NCI-H2081 treated with DMSO at 0.1 percent for 48 hours (cell line): ENCODE measurements around the gene CACNA1I.

ENCODE experiments used
- DNase-seq: peaks from one replicate; lab custom pipeline; 2025; lab: John Stamatoyannopoulos, UW

CACNA1I gene

DNA sequence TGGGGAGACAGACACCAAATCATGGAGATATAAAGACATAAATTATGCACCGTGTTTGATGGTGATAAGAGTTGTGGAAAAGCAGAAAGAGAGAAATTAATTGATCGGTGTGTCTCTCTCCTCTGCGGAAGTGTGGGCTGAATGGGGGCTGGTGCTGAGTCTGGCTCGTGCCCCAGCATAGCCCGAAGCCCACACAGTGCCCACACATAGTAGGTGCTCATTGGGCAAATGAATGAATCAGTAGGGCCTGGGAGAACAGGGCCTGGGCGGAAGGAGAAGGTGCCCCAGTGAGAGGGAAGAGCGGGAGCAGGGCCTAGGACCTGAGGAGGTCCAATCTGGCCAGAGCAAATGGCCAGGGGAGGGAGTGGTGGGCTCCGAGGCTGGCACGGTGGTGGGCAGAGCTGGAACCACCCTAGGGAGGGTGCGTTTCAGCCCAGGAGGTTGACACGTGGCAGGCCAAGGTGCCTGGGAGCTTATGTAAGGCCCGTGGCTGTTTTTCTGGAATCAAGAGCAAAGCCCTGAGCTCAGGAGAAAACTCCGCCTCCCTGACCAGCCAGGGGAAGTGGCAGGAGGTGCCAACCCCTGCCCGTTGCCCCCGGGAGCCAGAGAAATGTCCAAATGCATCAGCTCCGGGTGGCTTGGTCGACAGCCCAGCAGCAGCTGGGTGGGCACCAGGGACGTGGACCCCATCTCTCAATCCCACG is 2.1 kb upstream of the CACNA1I start:
- no peak for DNase-seq

DNA sequence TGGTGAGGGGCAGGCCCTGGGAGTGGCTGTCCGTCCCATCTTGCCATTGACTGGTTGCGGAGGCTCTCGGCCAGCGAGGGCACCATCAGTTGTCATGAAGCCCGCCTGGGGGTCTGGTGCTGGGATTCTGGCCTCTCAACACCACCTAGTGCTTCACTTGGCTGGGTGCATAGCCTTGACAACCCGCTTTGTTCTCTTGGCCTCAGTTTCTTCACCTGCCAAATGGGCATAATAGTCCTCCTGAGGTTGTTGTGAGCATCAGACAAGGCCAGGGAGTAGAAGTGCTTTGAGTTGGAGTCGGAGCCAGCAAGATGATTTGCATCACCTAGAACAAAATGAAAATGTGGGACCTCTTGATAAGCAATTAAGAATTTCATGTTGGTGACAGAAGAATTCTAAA is 1.5 kb upstream of the CACNA1I start:
- DNase-seq: no peak

DNA sequence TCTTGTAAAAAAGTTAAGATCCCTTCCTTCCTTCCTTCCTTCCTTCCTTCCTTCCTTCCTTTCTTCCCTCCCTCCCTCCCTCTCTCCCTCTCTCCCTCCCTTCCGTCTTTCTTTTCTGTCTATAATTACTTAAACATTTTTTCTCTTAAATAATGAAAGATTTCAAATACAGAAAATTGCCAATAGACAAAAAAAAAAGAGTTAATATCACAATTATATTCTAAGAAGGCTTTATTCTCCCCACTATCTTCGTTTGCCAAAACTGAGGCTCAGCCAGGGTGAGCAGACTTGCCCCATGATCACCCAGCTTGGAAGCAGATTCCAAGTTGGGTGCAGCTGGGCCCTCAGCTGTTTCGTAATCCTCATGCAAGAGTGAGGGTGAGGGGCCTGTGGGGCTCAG is 327 bp upstream of the CACNA1I start:
- no peak for DNase-seq

DNA sequence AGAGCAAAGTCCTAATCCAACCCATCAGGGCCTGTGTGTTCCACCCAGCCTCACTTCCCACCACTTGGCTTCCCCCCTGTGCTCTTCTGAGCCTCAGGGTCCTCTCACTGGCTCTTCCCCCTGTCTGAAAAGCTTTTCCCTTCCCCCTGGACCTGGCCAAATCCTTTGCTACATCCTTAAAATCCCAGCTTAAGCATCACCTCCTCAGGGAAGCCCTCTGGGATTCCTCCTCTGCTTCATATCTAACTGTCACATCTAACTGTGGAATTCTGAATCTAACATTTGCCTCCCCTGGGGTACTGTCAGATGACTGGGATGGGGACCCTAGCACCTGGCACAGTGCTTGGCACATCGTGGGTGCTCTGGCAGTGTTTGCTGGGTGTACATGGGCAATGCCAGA is 985 bp downstream of the CACNA1I start:
- no peak for DNase-seq

DNA sequence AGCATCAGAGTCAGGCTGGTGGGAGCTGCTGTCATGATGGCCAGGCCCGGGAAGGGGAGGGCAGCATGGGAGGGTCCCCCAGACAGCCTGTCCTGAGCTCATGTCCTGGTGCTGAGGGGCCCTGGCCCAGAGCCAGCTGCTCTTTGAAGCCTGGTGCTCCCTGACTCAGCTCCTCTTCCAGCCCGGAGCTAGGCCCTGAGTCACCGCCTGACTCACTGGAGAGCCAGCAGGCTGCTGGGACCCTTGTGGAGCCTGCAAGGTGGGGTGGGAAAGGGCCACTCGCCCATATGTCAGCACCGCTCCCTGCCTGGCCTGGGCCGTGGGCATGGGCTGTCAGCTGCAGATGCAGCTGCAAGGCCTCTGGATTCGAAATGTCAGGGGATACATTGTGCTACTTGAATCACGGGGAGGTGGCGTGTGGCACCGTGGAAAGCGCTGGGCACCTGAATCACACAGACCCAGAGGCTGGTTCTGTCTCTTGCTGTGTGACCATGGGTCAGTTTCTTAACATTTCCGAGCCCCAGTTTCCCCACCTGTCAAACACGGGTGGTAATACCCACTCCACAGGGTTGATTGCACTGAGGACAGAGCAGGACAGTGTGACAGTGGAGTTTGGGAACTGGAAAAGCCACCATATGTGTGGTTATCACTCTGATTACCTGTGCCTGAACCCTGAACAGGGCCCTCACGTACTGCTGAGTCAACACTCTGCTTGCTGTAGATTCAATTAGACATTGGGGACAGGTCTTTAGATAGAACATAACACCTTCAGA is 4.4 kb downstream of the CACNA1I start:
- DNase-seq: no peak

DNA sequence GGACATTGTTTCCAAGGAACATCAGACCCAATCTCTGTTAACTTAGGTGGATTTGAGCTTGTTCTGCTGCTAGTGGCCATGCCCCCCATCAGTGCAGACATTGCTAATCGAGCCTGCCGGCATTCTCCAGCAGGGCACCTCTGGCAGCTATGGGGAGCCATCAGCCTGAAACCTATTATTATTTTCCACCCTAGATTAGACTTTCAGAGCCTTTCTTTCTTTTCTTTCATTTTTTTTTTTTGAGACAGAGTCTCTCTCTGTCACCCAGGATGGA is 4.9 kb downstream of the CACNA1I start:
- DNase-seq: no peak

DNA sequence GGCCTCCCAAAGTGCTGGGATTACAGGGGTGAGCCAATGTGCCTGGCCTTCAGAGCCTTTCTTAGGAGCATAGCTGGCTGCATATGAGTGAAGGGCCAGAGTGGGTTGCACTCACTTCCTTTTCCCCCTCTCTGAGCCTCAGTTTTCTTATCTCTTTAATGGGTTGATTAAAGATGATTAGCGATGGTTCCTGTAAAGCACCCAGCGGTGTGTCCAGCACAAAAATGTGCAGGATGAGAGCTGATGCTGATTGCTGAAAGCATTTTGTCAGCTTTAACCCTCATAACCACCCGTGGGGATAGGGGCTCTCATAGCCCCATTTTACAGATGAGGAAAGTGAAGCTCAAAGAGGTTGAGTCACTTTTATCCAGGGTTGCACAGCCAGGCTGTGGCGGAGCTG is 5.5 kb downstream of the CACNA1I start:
- no peak for DNase-seq

DNA sequence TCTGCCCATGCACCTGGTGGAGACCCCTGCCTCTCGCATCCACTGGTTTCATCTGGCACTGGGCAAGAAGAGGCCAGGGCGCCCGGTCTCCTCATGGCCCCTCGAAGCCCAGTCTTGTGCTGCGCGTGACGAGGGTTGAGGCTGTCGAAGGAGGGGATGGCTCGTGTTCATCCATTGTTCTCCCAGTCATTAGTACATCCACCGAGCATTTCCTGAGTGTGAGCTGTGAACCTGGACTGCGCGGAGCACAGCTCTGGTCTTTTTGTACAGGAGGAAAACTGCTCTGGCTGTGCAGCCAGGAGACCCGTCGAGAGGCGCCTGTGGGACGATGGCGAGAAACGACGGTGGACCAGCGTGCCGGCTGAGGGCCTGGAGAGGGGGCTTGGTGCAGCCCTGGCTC is 6.8 kb downstream of the CACNA1I start:
- no peak for DNase-seq

DNA sequence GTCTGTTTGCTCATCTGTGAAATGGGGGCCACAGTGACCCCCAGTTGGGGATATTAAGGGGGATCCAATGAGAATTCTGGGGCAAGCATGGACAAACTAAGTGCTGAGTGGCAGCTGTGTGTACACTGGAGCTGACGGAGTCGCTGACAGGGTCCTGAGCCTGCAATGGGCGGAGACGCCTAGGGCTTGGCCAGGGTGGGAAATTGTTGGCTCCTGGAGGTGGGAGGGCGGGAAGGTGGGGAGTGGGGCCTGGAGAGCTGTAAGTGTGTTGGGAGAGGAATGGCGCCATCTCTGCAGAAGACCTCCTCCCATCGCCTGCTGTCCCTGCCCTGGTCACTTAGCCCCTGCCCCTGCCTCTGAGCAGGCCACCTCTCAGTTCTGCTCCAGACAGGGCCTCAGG is 7.3 kb downstream of the CACNA1I start:
- DNase-seq: no peak

DNA sequence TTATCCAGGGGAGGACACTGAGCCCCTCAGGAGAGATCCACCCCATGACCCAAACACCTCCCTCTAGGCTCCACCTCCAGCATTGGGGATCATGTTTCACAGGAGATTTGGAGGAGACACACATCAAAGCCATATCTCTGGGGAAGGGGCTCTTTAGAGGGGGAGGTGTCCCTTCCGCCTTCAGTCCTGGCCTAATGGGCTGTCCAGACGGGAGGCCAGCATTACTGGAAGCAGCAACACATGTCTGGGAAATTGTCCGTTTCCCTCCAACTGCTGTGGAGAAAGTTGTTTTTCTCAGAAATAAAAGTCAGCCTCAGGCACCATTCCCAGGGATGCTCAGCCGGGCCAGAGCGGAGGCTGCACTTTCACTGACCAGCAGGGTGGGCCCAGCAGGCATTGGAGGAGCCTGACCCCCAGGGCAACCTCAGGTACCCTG is 9.5 kb downstream of the CACNA1I start:
- DNase-seq: no peak

DNA sequence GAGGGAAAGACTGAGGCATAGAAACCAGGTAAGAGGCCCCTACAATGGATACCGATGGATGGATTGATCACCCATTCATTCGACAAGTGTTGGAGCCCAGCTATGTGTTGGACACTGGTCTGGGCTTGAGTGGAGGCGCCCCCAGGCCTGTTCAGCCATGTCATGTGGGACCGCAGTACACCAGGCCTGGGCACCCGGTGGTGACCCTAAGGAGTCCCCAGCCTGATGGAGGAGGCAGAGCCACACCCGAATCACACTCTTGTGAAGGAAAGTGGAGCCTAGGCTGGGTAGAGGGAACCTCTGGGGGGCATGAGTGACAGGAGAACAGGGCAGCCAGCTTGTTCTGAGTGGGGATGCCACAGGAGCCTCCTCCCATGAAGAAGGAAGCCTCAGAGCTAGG is 10.2 kb downstream of the CACNA1I start:
- DNase-seq: no peak

DNA sequence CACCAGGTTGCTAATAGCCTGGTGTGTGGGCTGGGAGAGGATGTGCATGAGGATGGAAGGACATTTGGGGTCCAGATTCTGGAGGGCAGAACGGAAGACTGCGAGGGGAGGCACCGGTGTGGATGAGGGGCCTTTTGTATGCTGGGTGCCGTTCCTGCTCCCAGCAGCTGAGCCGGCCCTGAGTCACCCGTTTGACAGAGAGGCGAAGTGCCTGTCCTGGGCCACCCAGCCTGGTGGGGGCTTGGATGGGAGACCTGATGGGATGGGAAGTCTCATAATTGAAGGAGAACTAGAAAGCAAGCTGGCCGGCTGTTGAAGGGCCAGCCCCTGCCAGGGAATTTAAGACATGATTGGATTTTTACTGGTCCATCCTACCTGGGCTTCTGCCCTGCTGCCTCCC is 10.8 kb downstream of the CACNA1I start:
- no peak for DNase-seq

DNA sequence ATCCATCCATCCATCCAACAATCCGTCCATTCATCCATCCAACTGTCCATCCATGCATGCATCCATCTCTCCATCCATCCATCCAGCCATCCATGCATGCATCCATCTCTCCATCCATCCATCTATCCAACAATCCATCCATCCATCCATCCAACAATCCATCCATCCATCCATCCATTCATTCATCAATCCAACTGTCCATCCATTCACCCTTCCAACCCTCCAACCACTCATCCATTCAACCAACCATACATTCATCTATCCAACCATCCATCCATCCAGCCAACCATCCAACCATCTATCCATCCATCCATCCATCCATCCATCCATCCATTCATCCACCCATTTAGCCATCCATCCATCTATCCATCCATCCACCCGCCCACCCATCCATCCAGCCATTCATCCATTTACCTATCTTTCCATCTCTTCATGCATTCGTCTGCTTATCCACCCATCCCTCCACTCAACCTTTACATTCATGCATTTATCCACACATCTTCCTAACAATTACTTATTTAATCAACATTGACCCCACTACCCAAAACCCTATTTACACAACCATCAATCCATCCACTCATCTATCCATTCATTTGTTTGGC is 12.6 kb downstream of the CACNA1I start:
- no peak for DNase-seq

DNA sequence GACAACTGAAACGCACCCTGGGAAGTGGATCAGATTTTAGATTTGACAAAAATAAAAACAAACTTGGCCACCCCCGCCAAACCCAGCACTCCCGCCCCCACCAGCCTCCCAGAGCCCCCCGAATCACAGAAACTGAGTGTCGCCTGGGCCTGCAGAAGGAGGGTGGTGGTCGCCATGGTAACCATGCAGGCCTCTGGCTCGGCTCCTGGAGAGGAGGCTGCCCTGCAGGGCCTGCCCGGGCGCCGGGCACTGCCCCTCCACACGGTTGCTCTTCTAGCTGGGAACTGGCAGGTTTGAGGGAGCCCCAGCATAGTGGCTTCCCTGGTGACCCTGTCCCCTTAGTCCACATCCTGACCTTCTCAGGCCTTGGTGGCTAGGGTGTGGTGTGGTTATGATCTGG is 19.3 kb downstream of the CACNA1I start:
- DNase-seq: no peak

DNA sequence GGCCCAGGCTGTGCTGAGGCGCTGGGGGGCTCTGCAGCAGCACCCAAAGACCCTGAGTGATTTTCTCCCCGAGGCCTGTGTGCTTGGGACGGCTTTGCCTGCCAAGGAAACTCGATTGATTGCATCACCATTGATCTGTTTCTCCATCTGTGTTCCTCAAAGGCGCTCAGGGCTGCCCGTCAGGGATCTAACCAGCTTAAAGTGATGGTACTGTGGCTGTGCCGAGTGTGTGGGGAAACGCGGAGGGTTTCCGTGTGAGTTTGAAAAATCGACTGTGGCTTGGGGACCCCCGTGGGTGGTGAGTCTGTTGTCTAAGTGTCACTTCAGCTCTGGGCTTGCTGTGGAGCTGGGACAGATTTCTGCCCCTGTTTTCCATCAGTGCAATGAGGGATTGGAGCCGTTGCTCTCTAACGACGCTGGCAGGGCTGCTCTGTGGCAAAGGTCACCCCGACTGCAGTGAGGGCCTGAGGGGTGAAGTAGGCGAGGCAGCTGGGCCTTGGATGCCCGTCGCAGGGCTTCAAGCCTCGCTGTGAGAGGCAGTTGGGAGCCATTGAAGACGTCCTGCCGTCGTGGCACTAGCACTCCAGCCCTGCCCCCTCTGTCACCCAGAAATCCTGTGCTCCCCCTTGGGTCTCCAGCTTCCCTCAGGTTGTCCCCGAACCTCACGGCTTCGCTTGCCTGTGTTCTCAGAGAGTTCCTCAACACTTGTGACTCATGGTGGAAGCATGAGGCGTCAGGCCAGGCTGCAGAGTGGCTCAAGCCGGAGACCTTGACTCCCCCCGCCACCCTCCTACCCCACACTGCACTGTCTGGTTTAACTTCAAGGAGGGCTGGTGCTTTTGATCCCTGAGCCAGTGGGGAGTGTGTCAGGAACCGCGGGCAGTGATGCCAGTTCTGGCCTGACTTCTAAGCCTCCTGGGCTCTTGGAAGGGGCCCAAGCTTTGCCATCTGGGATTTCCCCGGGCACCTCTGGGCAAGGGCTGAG is 21.8 kb downstream of the CACNA1I start:
- no peak for DNase-seq

DNA sequence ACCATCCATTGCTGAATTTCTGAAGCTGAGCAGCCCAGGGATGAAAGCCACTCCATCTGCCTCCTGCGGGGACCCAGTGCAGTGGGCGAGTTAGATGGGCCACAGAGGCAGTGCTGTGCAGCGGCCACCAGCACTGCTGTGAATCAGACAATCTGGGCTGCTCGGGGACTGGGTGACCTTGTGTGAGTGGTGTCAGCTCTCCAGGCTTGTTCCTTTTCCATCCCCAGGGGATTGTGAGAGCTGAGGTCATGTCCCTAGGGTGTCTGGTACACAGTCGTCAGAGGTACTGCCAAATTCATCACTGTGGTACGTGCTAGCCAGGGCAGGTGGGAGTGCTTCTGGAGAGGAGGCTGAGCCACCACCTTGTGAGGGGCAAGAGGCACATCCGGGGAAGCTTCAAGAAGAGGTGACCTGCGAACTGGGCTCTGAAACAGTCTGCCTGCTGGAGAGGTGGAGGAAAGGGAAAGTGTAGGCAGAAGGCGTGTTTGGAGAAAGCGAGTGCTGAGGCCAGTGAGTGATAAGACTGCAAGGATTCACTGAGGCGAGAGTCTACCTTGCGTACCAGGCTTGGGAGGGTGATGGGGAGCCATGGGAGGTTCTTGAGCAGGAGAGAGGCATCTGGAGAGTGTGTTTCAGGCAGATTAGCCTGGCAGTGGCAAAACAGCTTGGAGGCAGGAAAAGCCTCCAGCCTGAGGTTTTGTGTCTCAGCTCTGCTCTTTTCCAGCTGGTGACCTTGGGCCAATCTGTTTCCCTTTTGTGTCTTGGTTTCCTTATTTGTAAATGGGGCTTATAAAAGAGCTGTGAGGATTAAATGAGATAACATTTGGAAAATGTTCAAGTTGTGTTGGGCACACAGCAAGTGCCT is 22.7 kb downstream of the CACNA1I start:
- DNase-seq: no peak

DNA sequence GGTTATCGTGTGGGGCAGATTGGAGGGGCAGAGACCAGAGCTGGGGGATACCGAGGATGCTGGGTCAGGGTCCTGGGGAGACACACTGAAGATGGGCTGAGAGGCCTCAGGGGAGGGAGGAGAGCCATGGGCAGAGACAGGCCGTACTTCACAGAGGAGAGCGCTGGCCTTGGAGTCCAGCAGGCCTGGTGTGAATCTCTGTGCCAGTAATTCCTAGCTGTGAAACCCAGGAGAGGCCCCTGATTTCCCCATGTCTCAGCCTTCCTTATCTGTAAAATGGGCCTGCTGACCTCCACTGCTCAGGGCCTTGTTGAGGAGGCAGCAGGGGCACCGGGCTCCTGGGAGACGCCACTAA is 23.4 kb downstream of the CACNA1I start:
- no peak for DNase-seq

DNA sequence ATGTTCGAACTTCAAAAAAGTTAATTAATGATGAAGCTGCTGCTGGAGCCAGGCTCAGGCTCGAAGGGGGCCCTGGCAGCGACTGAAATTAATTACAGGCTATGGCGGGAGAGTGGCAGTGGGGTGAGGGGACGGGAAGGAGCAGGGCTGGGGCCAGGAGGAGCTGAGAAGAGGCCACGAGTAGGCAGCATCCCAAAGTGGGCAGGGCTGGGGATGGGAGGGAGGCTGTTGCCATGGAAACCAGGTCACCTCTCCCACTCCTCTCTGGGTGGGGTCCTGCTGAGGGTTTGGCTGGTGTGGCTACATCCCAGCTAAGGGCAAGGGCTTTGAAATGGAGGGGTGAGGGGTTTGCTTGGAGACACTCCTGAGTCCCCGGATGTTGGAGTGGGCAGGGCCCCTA is 23.9 kb downstream of the CACNA1I start:
- DNase-seq: no peak

DNA sequence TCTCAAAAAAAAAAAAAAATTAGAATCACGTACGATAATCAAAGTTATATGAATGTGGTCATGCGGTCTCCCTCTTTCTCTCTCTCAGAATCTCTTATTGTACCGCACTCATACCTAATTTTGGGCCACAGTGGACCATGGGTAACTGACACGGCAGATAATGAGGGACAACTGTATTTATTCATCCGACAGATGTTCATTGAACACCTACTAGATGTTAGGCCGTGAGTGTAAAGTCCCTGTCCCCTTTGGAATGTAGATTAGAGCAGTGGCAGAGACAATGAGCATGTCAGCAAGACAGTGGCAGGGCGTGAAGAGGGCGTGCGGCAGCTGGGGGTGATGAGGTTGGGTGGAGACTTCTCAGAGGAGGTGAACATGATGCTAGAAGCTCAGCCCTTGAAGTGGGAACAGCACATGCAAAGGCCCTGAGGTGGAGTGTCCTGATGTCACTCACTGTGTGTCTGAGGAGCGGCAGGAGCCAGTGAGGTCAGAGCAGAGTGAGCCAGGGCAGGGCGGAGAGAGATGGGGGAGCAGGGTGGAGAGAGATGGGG is 25.1 kb downstream of the CACNA1I start:
- DNase-seq: no peak

DNA sequence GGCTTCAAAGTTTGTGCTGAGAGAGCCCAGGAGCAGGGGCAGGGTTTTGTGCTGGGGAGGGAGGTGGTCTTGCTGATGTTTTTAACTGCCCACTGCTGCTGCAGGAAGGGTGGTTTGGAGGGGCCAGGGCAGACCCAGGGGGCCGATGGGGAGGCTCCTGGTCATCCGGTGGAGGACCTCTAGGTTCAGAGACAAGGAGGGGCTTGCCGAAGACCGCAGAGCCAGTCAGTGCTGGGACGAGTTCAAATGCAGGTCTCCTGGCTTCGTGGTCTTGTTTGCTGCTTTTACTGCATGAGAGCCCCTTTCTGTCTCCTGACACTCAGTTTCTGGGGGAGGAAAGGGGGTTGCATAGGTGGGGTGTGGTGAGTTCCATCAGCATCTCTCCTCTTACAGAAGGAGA is 26.0 kb downstream of the CACNA1I start:
- DNase-seq: no peak

DNA sequence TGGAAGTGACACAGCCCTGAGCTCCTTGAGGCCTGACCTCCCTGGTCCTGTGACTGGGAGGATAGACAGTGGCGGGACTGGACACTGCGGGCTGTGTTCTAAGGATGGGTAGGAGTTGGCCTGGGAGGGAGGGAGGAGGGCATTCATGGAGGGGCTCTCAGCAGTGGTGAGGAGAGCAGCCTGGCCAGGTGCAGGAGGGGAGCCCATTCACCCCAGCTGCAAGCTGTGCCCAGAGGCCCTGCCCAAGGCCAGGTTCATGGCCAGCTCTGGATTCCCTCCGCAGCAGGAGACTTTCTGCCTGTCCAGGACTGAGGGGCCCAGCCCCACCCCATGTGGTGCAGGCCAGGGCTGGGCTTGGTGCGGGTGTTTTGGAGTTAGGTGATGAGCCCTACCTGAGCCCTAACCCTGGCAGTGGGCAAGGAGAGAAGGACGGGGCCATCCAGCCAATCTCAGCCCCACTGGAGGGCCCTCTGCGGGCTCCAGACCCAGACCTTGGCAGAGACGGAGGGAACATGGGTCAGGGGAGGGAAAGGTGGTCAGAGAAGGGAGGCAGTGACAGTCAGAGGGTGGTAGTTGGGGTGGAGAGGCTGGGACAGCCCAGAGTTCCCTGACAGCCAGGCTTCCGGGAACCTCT is 26.8 kb downstream of the CACNA1I start:
- DNase-seq: no peak
